ENCODE data around the gene NDUFV1.

DNA sequence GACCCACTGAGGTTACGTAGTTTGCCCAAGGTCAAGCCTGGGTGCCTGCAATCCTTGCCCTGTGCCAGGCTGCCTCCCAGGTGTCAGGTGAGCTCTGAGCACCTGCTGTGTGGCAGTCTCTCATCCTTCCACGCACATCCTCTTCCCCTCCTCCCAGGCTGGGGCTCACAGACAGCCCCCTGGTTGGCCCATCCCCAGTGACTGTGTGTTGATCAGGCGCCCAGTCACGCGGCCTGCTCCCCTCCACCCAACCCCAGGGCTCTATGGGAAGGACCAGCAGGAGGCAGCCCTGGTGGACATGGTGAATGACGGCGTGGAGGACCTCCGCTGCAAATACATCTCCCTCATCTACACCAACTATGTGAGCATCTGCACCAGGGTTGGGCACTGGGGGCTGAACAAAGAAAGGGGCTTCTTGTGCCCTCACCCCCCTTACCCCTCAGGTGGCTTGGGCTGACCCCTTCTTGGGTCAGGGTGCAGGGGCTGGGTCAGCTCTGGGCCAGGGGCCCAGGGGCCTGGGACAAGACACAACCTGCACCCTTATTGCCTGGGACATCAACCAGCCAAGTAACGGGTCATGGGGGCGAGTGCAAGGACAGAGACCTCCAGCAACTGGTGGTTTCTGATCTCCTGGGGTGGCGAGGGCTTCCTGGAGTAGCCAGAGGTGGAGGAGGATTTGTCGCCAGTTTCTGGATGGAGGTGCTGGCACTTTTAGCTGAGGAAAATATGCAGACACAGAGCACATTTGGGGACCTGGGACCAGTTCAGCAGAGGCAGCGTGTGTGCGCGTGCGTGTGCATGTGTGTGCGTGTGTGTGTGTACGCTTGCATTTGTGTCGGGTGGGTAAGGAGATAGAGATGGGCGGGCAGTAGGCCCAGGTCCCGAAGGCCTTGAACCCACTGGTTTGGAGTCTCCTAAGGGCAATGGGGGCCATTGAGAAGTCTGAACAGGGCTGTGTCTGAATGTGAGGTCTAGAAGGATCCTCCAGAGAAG lies 21.6 kb upstream of the NDUFV1 start:
- TF ChIP-seq, protein P1, sequence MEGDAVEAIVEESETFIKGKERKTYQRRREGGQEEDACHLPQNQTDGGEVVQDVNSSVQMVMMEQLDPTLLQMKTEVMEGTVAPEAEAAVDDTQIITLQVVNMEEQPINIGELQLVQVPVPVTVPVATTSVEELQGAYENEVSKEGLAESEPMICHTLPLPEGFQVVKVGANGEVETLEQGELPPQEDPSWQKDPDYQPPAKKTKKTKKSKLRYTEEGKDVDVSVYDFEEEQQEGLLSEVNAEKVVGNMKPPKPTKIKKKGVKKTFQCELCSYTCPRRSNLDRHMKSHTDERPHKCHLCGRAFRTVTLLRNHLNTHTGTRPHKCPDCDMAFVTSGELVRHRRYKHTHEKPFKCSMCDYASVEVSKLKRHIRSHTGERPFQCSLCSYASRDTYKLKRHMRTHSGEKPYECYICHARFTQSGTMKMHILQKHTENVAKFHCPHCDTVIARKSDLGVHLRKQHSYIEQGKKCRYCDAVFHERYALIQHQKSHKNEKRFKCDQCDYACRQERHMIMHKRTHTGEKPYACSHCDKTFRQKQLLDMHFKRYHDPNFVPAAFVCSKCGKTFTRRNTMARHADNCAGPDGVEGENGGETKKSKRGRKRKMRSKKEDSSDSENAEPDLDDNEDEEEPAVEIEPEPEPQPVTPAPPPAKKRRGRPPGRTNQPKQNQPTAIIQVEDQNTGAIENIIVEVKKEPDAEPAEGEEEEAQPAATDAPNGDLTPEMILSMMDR (IDR thresholded peaks at IDR 0.05), result no peak
- no peak for TF ChIP-seq POLR2A (IDR thresholded peaks at IDR 0.05)

Data from testis (tissue), 2 donors.